NT2/D1 (cell line): ENCODE data around the gene HLA-DPB1.
"Not testable (repeated sequence)": the region's sequence is repeated elsewhere in the genome, so short reads cannot be mapped to it uniquely, and the experiment has no call there.

ENCODE experiments used
- YY1 ChIP-seq: IDR thresholded peaks from 2 replicates; pipeline ENCODE4 v1.6.1; 2011; ENCODE audit not compliant: insufficient read length, insufficient read depth
- ZNF274 ChIP-seq: IDR thresholded peaks from 2 replicates; pipeline ENCODE4 v1.6.1; 2011; ENCODE audit warnings: mild to moderate bottlenecking, low read depth, low read length

GRCh38 chr6:33101121-33101737 lies 25.4 kb downstream of the HLA-DPB1 start:
- not testable (repeated sequence) for TF ChIP-seq YY1, ZNF274
